HepG2 (cell line): Measurements from ENCODE around the gene FTL. TPM values are rescaled to one million over a fixed set of nuclear protein-coding genes. Genes with fewer than 3 reads are reported as not detected.

Source experiments
- CCDC6 ChIP-seq: sonication (generic); formaldehyde crosslinking; IDR thresholded peaks from 2 replicates; pipeline ENCODE4 v1.8.1; 2022; ENCODE audit warnings: mild to moderate bottlenecking, missing genetic modification reagents, moderate library complexity
- ELF3 ChIP-seq: IDR thresholded peaks from 2 replicates; pipeline ENCODE4 v1.6.1; 2016; ENCODE audit warnings: missing genetic modification reagents, missing compliant biosample characterization
- ISL2 ChIP-seq: sonication (generic); formaldehyde crosslinking; IDR thresholded peaks from 2 replicates; pipeline ENCODE4 v1.5.0; 2020; ENCODE audit warnings: missing genetic modification reagents
- KAT7 ChIP-seq: IDR thresholded peaks from 2 replicates; pipeline ENCODE4 v1.6.1; 2018; ENCODE audit warnings: borderline replicate concordance, missing compliant biosample characterization
- NFIC ChIP-seq: IDR thresholded peaks from 2 replicates; pipeline ENCODE4 v1.6.1; 2012; ENCODE audit warnings: mild to moderate bottlenecking, low read length, inconsistent platforms
- NR2C2 ChIP-seq: sonication (generic); formaldehyde crosslinking; IDR thresholded peaks from 2 replicates; pipeline ENCODE4 v1.4.0; 2020; ENCODE audit warnings: missing genetic modification reagents, mild to moderate bottlenecking, moderate library complexity, borderline replicate concordance
- RAD21 ChIP-seq: fragments of 450-650 bp; formaldehyde crosslinking; IDR thresholded peaks from 2 replicates; pipeline ENCODE4 v1.5.0; 2020; ENCODE audit warnings: mild to moderate bottlenecking
- REL ChIP-seq: sonication (generic); formaldehyde crosslinking; conservative IDR thresholded peaks from 2 replicates; pipeline ENCODE4 v1.8.0; 2022; ENCODE audit warnings: mild to moderate bottlenecking, missing genetic modification reagents, moderate library complexity
- REXO4 ChIP-seq: sonication (generic); formaldehyde crosslinking; IDR thresholded peaks from 2 replicates; pipeline ENCODE4 v1.8.0; 2022; ENCODE audit warnings: missing genetic modification reagents, mild to moderate bottlenecking, borderline replicate concordance
- RFX1 ChIP-seq: fragments of 450-650 bp; IDR thresholded peaks from 2 replicates; pipeline ENCODE4 v1.6.1; 2017
- SKIL ChIP-seq: sonication (generic); formaldehyde crosslinking; IDR thresholded peaks from 2 replicates; pipeline ENCODE4 v1.8.0; 2022; ENCODE audit warnings: missing genetic modification reagents, mild to moderate bottlenecking, moderate library complexity, borderline replicate concordance
- SNRNP70 ChIP-seq: fragments of 200-400 bp; formaldehyde crosslinking; IDR thresholded peaks from 2 replicates; pipeline ENCODE4 v1.6.1; 2017; ENCODE audit warnings: mild to moderate bottlenecking, low read depth, low read length, moderate library complexity
- SOX6 ChIP-seq, 2 experiments: fragments of 450-650 bp in 1 of 2; sonication (generic) in 1 of 2; formaldehyde crosslinking in 1 of 2; IDR thresholded peaks; 2 replicates each; pipeline versions ENCODE4 v1.4.0 to v1.6.1; 2017 to 2020; ENCODE audit warnings: antibody characterized with exemption in 1 of 2, mild to moderate bottlenecking in 1 of 2, missing genetic modification reagents in 1 of 2
- SPEN ChIP-seq: sonication (generic); formaldehyde crosslinking; IDR thresholded peaks from 2 replicates; pipeline ENCODE4 v1.5.1; 2020; ENCODE audit warnings: low read depth, mild to moderate bottlenecking, missing genetic modification reagents
- STAT5B ChIP-seq: sonication (generic); formaldehyde crosslinking; IDR thresholded peaks from 2 replicates; pipeline ENCODE4 v1.4.0; 2020; ENCODE audit warnings: missing genetic modification reagents
- TBX2 ChIP-seq: sonication (generic); formaldehyde crosslinking; IDR thresholded peaks from 2 replicates; pipeline ENCODE4 v1.5.0; 2020; ENCODE audit warnings: missing genetic modification reagents, mild to moderate bottlenecking, borderline replicate concordance
- ZNF225 ChIP-seq: sonication (generic); formaldehyde crosslinking; IDR thresholded peaks from 2 replicates; pipeline ENCODE4 v1.4.0; 2020; ENCODE audit warnings: mild to moderate bottlenecking, missing genetic modification reagents
- ZZZ3 ChIP-seq: sonication (generic); formaldehyde crosslinking; IDR thresholded peaks from 2 replicates; pipeline ENCODE4 v1.4.0; 2020; ENCODE audit warnings: missing genetic modification reagents, mild to moderate bottlenecking, borderline replicate concordance
- polyA plus RNA-seq, 8 experiments: library from polyadenylated mRNA; depleted of rRNA in 3 of 8; stranded (reverse) in 7 of 8; unstranded in 1 of 8; fragments of >200 nt; fragmentation: Illumina TruSeq in 4 of 8; extraction: Trizol in 4 of 8; gene quantifications; 2 replicates each; pipeline versions ENCODE4 v1.2.1 to v1.2.3, GENCODE V29; 2011 to 2016; ENCODE audit warnings: low read depth in 4 of 8, missing spikeins in 1 of 8, mixed read lengths in 1 of 8; ENCODE audit not compliant: insufficient read depth in 1 of 8
- total RNA-seq, 5 experiments: library from RNA; depleted of rRNA; stranded (reverse); fragments of >200 nt; fragmentation: Illumina TruSeq; extraction: Trizol; gene quantifications; 2 replicates each; pipeline ENCODE4 v1.2.3, GENCODE V29; 2016; ENCODE audit warnings: low read depth in 1 of 5
- TF ChIP-seq, protein P1 (sequence below): sonication (generic); formaldehyde crosslinking; IDR thresholded peaks from 2 replicates; pipeline ENCODE4 v1.4.0; 2020; ENCODE audit warnings: missing genetic modification reagents
- TF ChIP-seq, protein P2 (sequence below): sonication (generic); formaldehyde crosslinking; IDR thresholded peaks from 2 replicates; pipeline ENCODE4 v1.4.0; 2020; ENCODE audit warnings: missing genetic modification reagents
- TF ChIP-seq, protein P3 (sequence below), 2 experiments: sonication (generic) in 1 of 2; formaldehyde crosslinking in 1 of 2; IDR thresholded peaks; 2 replicates each; pipeline versions ENCODE4 v1.4.0 to v1.6.1; 2018 to 2020; ENCODE audit warnings: missing genetic modification reagents in 2 of 2, borderline replicate concordance in 1 of 2, low read depth in 1 of 2, mild to moderate bottlenecking in 1 of 2, missing biosample characterization in 1 of 2

FTL gene
- total and polyA plus RNA-seq, 2 of the 13 experiments (the other 11 are each of a cell fraction or from before 2014, with no cell fraction given): 2,721 to 8,800 TPM

DNA sequence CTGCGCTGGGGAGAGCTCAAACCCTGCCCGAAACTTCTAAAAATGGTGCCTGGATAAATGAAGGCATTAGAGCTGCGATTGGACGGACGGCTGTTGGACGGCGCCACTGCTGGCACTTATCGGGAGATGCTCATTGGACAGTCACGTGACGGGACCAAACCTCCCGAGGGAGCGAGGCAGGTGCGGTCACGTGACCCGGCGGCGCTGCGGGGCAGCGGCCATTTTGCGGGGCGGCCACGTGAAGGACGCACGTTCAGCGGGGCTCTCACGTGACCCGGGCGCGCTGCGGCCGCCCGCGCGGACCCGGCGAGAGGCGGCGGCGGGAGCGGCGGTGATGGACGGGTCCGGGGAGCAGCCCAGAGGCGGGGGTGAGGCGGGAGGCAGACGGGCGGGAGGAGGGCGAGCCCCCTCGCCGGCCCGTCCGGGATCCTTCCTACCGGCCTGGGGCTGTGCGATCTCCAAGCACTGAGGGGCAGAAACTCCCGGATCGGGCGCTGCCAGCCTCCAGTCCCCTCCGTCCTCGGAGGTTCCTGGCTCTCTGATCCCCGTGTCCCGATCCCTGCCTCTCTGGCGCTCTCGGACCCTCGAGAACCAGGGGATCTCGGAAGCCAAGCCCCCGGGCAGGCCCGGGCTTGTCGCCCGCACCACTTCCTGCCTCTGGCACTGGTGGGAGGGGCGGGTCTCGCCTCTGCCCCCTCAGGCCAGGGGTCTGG lies 10.4 kb upstream of the FTL start, which contains the start of gene BAX (continued):
- no peak for TF ChIP-seq SKIL (CRISPR knock-in tag)
- TF ChIP-seq REXO4 (CRISPR knock-in tag): no peak
- TF ChIP-seq RFX1: no peak
- TF ChIP-seq ZNF225 (CRISPR knock-in tag): no peak
- peak; percentile 71 for TF ChIP-seq RAD21 (CRISPR knock-in tag)
- TF ChIP-seq, protein P1, sequence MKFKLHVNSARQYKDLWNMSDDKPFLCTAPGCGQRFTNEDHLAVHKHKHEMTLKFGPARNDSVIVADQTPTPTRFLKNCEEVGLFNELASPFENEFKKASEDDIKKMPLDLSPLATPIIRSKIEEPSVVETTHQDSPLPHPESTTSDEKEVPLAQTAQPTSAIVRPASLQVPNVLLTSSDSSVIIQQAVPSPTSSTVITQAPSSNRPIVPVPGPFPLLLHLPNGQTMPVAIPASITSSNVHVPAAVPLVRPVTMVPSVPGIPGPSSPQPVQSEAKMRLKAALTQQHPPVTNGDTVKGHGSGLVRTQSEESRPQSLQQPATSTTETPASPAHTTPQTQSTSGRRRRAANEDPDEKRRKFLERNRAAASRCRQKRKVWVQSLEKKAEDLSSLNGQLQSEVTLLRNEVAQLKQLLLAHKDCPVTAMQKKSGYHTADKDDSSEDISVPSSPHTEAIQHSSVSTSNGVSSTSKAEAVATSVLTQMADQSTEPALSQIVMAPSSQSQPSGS: no peak
- no peak for TF ChIP-seq ZZZ3 (CRISPR knock-in tag)
- peak; percentile 57; the same call in 1 of the 2 replicates for TF ChIP-seq KAT7
- TF ChIP-seq, protein P2, sequence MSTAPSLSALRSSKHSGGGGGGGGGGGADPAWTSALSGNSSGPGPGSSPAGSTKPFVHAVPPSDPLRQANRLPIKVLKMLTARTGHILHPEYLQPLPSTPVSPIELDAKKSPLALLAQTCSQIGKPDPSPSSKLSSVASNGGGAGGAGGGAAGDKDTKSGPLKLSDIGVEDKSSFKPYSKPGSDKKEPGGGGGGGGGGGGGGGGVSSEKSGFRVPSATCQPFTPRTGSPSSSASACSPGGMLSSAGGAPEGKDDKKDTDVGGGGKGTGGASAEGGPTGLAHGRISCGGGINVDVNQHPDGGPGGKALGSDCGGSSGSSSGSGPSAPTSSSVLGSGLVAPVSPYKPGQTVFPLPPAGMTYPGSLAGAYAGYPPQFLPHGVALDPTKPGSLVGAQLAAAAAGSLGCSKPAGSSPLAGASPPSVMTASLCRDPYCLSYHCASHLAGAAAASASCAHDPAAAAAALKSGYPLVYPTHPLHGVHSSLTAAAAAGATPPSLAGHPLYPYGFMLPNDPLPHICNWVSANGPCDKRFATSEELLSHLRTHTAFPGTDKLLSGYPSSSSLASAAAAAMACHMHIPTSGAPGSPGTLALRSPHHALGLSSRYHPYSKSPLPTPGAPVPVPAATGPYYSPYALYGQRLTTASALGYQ (CRISPR knock-in tag): 0 out of 2 replicates have a peak, but pooled peaks have one; percentile 5
- peak; percentile 70; the same call in 1 of the 2 replicates for TF ChIP-seq CCDC6 (CRISPR knock-in tag)
- TF ChIP-seq ELF3 (CRISPR knock-in tag): peak; percentile 37
- no peak for TF ChIP-seq REL
- TF ChIP-seq, protein P3, sequence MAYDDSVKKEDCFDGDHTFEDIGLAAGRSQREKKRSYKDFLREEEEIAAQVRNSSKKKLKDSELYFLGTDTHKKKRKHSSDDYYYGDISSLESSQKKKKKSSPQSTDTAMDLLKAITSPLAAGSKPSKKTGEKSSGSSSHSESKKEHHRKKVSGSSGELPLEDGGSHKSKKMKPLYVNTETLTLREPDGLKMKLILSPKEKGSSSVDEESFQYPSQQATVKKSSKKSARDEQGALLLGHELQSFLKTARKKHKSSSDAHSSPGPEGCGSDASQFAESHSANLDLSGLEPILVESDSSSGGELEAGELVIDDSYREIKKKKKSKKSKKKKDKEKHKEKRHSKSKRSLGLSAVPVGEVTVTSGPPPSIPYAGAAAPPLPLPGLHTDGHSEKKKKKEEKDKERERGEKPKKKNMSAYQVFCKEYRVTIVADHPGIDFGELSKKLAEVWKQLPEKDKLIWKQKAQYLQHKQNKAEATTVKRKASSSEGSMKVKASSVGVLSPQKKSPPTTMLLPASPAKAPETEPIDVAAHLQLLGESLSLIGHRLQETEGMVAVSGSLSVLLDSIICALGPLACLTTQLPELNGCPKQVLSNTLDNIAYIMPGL (CRISPR knock-in tag; IDR thresholded peaks at IDR 0.05; ENCODE audit: borderline replicate concordance in 1 of 2, low read depth in 1 of 2): peak; percentile 54 to 80; a peak in 2 of 4 replicates
- peak; percentile 33; the same call in 1 of the 2 replicates for TF ChIP-seq NFIC
- TF ChIP-seq SNRNP70: no peak
- TF ChIP-seq TBX2 (CRISPR knock-in tag): peak; percentile 76
- TF ChIP-seq ISL2 (CRISPR knock-in tag): peak; percentile 28
- peak; percentile 77 for TF ChIP-seq NR2C2
- no peak for TF ChIP-seq SOX6 (IDR thresholded peaks at IDR 0.05)
- peak; percentile 48 for TF ChIP-seq SOX6 (CRISPR knock-in tag; IDR thresholded peaks at IDR 0.05)
- TF ChIP-seq STAT5B (CRISPR knock-in tag): peak; percentile 21; the same call in 1 of the 2 replicates
- TF ChIP-seq SPEN: peak; percentile 78
